Measurements from ENCODE around the gene RAD51C.
"Not testable (repeated sequence)": the region's sequence is repeated elsewhere in the genome, so short reads cannot be mapped to it uniquely, and the experiment has no call there.

RAD51C gene

DNA sequence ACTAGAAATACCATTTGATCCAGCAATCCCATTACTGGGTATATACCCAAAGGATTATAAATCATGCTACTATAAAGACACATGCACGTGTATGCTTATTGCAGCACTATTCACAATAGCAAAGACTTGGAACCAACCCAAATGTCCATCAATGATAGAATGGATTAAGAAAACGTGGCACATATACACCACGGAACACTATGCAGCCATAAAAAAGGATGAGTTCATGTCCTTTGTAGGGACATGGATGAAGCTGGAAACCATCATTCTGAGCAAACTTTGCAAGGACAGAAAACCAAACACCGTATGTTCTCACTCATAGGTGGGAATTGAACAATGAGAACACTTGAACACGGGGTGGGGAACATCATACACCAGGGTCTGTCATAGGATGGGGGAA is 14.1 kb upstream of the RAD51C start:
- not testable (repeated sequence) for H2AFZ ChIP-seq (ENCODE audit: low read depth, low read length); H3K4me3 ChIP-seq (ENCODE audit: insufficient read depth in 1 of 2, low read depth in 1 of 2, low read length in 2 of 2); H3K4me2 ChIP-seq (ENCODE audit: low read length, poor library complexity, severe bottlenecking); H2BK12ac ChIP-seq (ENCODE audit: low read length in 2 of 2); H3K23ac ChIP-seq (ENCODE audit: low read length in 2 of 2); H3K79me1 ChIP-seq (replicated peaks; ENCODE audit: low read length, poor library complexity, severe bottlenecking); H3K4ac ChIP-seq (ENCODE audit: low read depth in 1 of 2, low read length in 2 of 2); H3K27me3 ChIP-seq (ENCODE audit: control insufficient read depth in 1 of 2, insufficient read depth in 1 of 2, low read length in 2 of 2); H3K9me3 ChIP-seq (ENCODE audit: control insufficient read depth, low read length); H4K91ac ChIP-seq (ENCODE audit: low read length); H2BK5ac ChIP-seq (ENCODE audit: low read depth, low read length, poor library complexity, severe bottlenecking); H2BK15ac ChIP-seq (ENCODE audit: low read depth, poor library complexity, severe bottlenecking); H3K9ac ChIP-seq (ENCODE audit: low read length); H3K36me3 ChIP-seq (ENCODE audit: control insufficient read depth in 1 of 2, insufficient read depth in 2 of 2, low read depth in 1 of 2, low read length in 2 of 2); H3K27ac ChIP-seq (ENCODE audit: low read length, poor library complexity, severe bottlenecking); H3K4me1 ChIP-seq (ENCODE audit: control insufficient read depth, insufficient read depth, low read depth, low read length); H3K18ac ChIP-seq (ENCODE audit: low read depth in 1 of 2, low read length in 2 of 2); H3K14ac ChIP-seq (ENCODE audit: low read length in 2 of 2); DNase-seq; H2AK5ac ChIP-seq (ENCODE audit: low read length, severe bottlenecking); H4K8ac ChIP-seq (ENCODE audit: low read length); H2BK120ac ChIP-seq (ENCODE audit: low read depth, low read length)
- WGBS = 95% methylated on average over 4 of the region's 5 CpGs

- Histone ChIP-seq H3K9me3 (ENCODE audit: control insufficient read depth, low read length) (no peaks in the 10 kb centered on the region), H2BK5ac (ENCODE audit: low read depth, low read length, poor library complexity, severe bottlenecking) (no peak overlapping the region), H4K91ac (ENCODE audit: low read length) (no peak overlapping the region), H3K79me1 (replicated peaks; ENCODE audit: low read length, poor library complexity, severe bottlenecking) (no peaks in the 10 kb centered on the region), H3K9ac (ENCODE audit: low read length) (no peak overlapping the region), H2BK120ac (ENCODE audit: low read depth, low read length) (no peak overlapping the region), H4K8ac (ENCODE audit: low read length) (no peak overlapping the region), H3K4ac (ENCODE audit: low read depth in 1 of 2, low read length in 2 of 2) (no peak overlapping the region), H3K4me1 (ENCODE audit: control insufficient read depth, insufficient read depth, low read depth, low read length) (no peaks in the 10 kb centered on the region), H3K4me3 (ENCODE audit: insufficient read depth in 1 of 2, low read depth in 1 of 2, low read length in 2 of 2) (no peak overlapping the region), H2AFZ (ENCODE audit: low read depth, low read length) (no peak overlapping the region), H2BK12ac (ENCODE audit: low read length in 2 of 2) (no peak overlapping the region), H3K23ac (ENCODE audit: low read length in 2 of 2) (no peak overlapping the region), H3K14ac (ENCODE audit: low read length in 2 of 2) (no peak overlapping the region), H3K27ac (ENCODE audit: low read length, poor library complexity, severe bottlenecking) (no peak overlapping the region), H2BK15ac (ENCODE audit: low read depth, poor library complexity, severe bottlenecking) (no peak overlapping the region), H3K18ac (ENCODE audit: low read depth in 1 of 2, low read length in 2 of 2) (no peak overlapping the region), H3K4me2 (ENCODE audit: low read length, poor library complexity, severe bottlenecking) (no peak overlapping the region), H2AK5ac (ENCODE audit: low read length, severe bottlenecking) (no peak overlapping the region), H3K36me3 (ENCODE audit: control insufficient read depth in 1 of 2, insufficient read depth in 2 of 2, low read depth in 1 of 2, low read length in 2 of 2) (no peaks in the 10 kb centered on the region), H3K27me3 (ENCODE audit: control insufficient read depth in 1 of 2, insufficient read depth in 1 of 2, low read length in 2 of 2) (no peaks in the 10 kb centered on the region)
- WGBS = 70% methylated on average over 12 of the region's 12 CpGs
- peak; percentile 30 for DNase-seq
Observed at GRCh38 chr17:58679263-58680037, 13.0 kb upstream of the RAD51C start.

GRCh38 chr17:58680038-58680369 is 12.4 kb upstream of the RAD51C start:
- no peak for DNase-seq
- Histone ChIP-seq H3K4me1 (ENCODE audit: control insufficient read depth, insufficient read depth, low read depth, low read length) (no peaks in the 10 kb centered on the region), H2BK12ac (ENCODE audit: low read length in 2 of 2) (no peak overlapping the region), H3K18ac (ENCODE audit: low read depth in 1 of 2, low read length in 2 of 2) (no peak overlapping the region), H3K4ac (ENCODE audit: low read depth in 1 of 2, low read length in 2 of 2) (no peak overlapping the region), H2AFZ (ENCODE audit: low read depth, low read length) (no peak overlapping the region), H2BK15ac (ENCODE audit: low read depth, poor library complexity, severe bottlenecking) (no peak overlapping the region), H3K27me3 (ENCODE audit: control insufficient read depth in 1 of 2, insufficient read depth in 1 of 2, low read length in 2 of 2) (no peaks in the 10 kb centered on the region), H3K4me3 (ENCODE audit: insufficient read depth in 1 of 2, low read depth in 1 of 2, low read length in 2 of 2) (no peak overlapping the region), H3K23ac (ENCODE audit: low read length in 2 of 2) (no peak overlapping the region), H3K79me1 (replicated peaks; ENCODE audit: low read length, poor library complexity, severe bottlenecking) (no peaks in the 10 kb centered on the region), H2BK120ac (ENCODE audit: low read depth, low read length) (no peak overlapping the region), H3K27ac (ENCODE audit: low read length, poor library complexity, severe bottlenecking) (no peak overlapping the region), H2AK5ac (ENCODE audit: low read length, severe bottlenecking) (no peak overlapping the region), H2BK5ac (ENCODE audit: low read depth, low read length, poor library complexity, severe bottlenecking) (no peak overlapping the region), H3K14ac (ENCODE audit: low read length in 2 of 2) (no peak overlapping the region), H4K8ac (ENCODE audit: low read length) (no peak overlapping the region), H4K91ac (ENCODE audit: low read length) (no peak overlapping the region), H3K36me3 (ENCODE audit: control insufficient read depth in 1 of 2, insufficient read depth in 2 of 2, low read depth in 1 of 2, low read length in 2 of 2) (no peaks in the 10 kb centered on the region), H3K4me2 (ENCODE audit: low read length, poor library complexity, severe bottlenecking) (no peak overlapping the region), H3K9me3 (ENCODE audit: control insufficient read depth, low read length) (no peaks in the 10 kb centered on the region), H3K9ac (ENCODE audit: low read length) (no peak overlapping the region)
- 94% methylated on average over 4 of the region's 6 CpGs for WGBS

DNA sequence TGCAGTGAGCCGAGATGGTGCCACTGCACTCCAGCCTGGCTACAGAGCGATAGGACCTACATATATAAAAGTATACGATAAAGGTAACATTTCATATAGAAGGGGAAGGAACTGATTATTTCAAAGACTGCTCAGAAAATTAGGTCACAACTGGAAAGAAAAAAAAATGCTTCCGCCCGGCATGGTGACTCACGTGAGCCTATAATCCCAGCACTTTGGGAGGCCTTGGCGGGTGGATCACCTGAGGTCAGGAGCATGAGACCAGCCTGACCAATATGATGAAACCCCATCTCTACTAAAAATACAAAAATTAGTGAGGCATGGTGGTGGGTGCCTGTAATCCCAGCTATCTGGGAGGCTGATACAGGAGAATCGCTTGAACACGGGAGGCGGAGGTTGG is 8.4 kb upstream of the RAD51C start:
- Histone ChIP-seq H2BK120ac (ENCODE audit: low read depth, low read length) (no peak overlapping the region), H3K23ac (ENCODE audit: low read length in 2 of 2) (no peak overlapping the region), H4K8ac (ENCODE audit: low read length) (no peak overlapping the region), H3K36me3 (ENCODE audit: control insufficient read depth in 1 of 2, insufficient read depth in 2 of 2, low read depth in 1 of 2, low read length in 2 of 2) (no peaks in the 10 kb centered on the region), H3K4ac (ENCODE audit: low read depth in 1 of 2, low read length in 2 of 2) (no peak overlapping the region), H2AK5ac (ENCODE audit: low read length, severe bottlenecking) (no peak overlapping the region), H3K27me3 (ENCODE audit: control insufficient read depth in 1 of 2, insufficient read depth in 1 of 2, low read length in 2 of 2) (no peaks in the 10 kb centered on the region), H2BK5ac (ENCODE audit: low read depth, low read length, poor library complexity, severe bottlenecking) (no peak overlapping the region), H2BK12ac (ENCODE audit: low read length in 2 of 2) (no peak overlapping the region), H3K4me3 (ENCODE audit: insufficient read depth in 1 of 2, low read depth in 1 of 2, low read length in 2 of 2) (no peak overlapping the region), H3K27ac (ENCODE audit: low read length, poor library complexity, severe bottlenecking) (no peak overlapping the region), H3K18ac (ENCODE audit: low read depth in 1 of 2, low read length in 2 of 2) (no peak overlapping the region), H2AFZ (ENCODE audit: low read depth, low read length) (no peak overlapping the region), H3K9me3 (ENCODE audit: control insufficient read depth, low read length) (no peaks in the 10 kb centered on the region), H2BK15ac (ENCODE audit: low read depth, poor library complexity, severe bottlenecking) (no peak overlapping the region), H3K14ac (ENCODE audit: low read length in 2 of 2) (no peak overlapping the region), H3K79me1 (replicated peaks; ENCODE audit: low read length, poor library complexity, severe bottlenecking) (no peaks in the 10 kb centered on the region), H3K4me1 (ENCODE audit: control insufficient read depth, insufficient read depth, low read depth, low read length) (peaks cover 2% of the 10 kb centered on the region), H4K91ac (ENCODE audit: low read length) (no peak overlapping the region), H3K4me2 (ENCODE audit: low read length, poor library complexity, severe bottlenecking) (no peak overlapping the region), H3K9ac (ENCODE audit: low read length) (no peak overlapping the region)
- no peak for DNase-seq
- 93% methylated on average over 7 of the region's 10 CpGs for WGBS
